ENCODE measurements around the gene KRT84.

- TF ChIP-seq, protein P1, sequence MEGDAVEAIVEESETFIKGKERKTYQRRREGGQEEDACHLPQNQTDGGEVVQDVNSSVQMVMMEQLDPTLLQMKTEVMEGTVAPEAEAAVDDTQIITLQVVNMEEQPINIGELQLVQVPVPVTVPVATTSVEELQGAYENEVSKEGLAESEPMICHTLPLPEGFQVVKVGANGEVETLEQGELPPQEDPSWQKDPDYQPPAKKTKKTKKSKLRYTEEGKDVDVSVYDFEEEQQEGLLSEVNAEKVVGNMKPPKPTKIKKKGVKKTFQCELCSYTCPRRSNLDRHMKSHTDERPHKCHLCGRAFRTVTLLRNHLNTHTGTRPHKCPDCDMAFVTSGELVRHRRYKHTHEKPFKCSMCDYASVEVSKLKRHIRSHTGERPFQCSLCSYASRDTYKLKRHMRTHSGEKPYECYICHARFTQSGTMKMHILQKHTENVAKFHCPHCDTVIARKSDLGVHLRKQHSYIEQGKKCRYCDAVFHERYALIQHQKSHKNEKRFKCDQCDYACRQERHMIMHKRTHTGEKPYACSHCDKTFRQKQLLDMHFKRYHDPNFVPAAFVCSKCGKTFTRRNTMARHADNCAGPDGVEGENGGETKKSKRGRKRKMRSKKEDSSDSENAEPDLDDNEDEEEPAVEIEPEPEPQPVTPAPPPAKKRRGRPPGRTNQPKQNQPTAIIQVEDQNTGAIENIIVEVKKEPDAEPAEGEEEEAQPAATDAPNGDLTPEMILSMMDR (IDR thresholded peaks at IDR 0.05), result no peak
- no peak for TF ChIP-seq POLR2A (IDR thresholded peaks at IDR 0.05)
- no peak for TF ChIP-seq POLR2AphosphoS5 (IDR thresholded peaks at IDR 0.05)
Measured at GRCh38 chr12:52377266-52377665, 8.2 kb downstream of the KRT84 start.

All from breast epithelium (tissue), 3 donors.